ENCODE measurements around the gene RAB5IF. TPM values are rescaled to one million over a fixed set of nuclear protein-coding genes. Genes with fewer than 3 reads are reported as not detected.

The RAB5IF gene
- total and polyA plus RNA-seq, 9 of the 15 experiments (the other 6 are each of a cell fraction or from before 2014, with no cell fraction given) = 26.5 to 198 (median 134) TPM

DNA sequence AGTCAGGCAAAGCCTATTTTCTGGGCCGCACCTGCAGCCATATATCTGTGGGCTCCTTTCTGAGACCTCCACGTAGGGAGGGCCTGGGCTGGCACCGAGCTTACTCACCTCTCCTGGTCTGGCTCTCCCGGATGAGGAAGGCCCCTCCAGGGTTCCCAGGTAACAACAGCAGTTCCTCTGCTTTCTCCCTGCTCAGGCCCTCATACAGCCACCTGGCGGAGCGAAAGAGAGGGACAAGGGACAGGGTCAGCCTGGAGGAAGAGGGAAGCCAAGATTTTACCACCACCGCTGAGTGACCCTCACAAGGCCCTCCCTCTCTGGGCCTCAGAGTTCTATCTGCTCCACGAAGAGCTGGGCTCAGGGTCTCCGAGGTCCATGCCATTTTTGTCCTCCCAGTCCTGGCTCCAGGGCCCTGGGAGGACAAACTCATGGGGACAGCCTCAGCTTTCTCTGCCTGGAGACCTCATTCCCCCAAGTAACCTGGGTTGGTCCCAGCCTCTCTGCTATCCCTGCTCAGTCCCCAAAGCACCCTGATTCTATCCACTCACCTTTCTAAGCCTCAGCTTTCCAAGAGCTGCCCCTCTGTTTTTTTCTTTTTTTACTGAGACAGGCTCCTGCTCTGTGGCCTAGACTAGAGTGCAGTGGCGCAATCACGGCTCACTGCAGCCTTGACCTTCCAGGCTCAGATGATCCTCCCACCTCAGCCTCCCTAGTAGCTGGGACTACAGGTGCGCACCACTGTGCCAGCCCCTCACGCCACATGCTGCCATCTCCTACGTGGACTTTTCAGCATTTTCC is 27.1 kb downstream of the RAB5IF start (continued):
- TF ChIP-seq NEUROD1 (IDR thresholded peaks at IDR 0.05; ENCODE audit: borderline replicate concordance, low read depth, low read length, partially characterized antibody) (no peak), EP400 (IDR thresholded peaks at IDR 0.05) (no peak), MEF2D (tag; conservative IDR thresholded peaks at IDR 0.05; ENCODE audit: low read depth) (no peak)

DNA sequence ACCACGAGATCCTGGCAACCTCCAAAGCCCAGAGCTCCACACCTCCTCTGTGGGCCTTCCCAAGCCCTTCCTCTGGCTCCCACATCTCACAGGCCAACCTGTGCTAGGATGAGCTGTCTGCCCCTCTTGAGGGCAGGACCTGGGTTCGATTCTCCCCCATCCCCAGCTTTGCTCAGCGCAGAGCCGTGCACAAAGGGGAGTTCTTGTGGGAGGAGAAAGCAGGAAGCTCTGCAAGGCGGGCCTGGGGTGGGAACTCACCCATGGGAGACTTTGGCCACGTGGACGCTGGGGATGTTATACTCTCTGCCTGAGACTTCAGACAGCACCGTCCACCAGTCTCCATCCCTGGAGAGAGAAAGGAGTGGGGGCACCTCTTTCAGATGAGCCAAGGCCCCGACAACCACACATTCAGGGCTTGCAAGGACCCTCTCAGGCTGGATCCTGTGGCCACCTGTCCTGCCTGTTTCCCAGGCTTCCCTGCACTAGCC is 27.8 kb downstream of the RAB5IF start:
- no peaks in the 10 kb centered on the region for H3K9me1 ChIP-seq (ENCODE audit: control insufficient read depth, insufficient read depth, low read length)
- no peaks in the 10 kb centered on the region; a peak in 1 of 5 replicates for H3K27me3 ChIP-seq (ENCODE audit: control insufficient read depth in 2 of 2, insufficient read depth in 2 of 2, low read length in 2 of 2)
- H3K9me3 ChIP-seq (replicated peaks; ENCODE audit: control insufficient read depth, insufficient read depth, low read depth, low read length) = no peaks in the 10 kb centered on the region
- H3K4me2 ChIP-seq (ENCODE audit: insufficient read depth, low read length) = no peak overlapping the region
- peaks cover 0 to 3% of the 10 kb centered on the region in 2 experiments; a peak in 1 of 5 replicates for H3K4me1 ChIP-seq (replicated peaks in 1 of 2; ENCODE audit: control insufficient read depth in 2 of 2, insufficient read depth in 2 of 2, low read length in 2 of 2)
- H3K4me3 ChIP-seq = no peak overlapping the region
- FAIRE-seq (no peak), DNase-seq (ENCODE audit: extremely low read depth in 1 of 4, low spot score in 3 of 4) (no peak), ATAC-seq (no peak)
- POLR2A ChIA-PET = interaction anchor here (0.6 to 1.3 kb wide), 4 partner anchors 9 to 863 kb away, joined by 3 to 6 read pairs (median 4); partner anchors contain the start of gene AAR2
- no peak for TF ChIP-seq ZNF3 (CRISPR knock-in tag; IDR thresholded peaks at IDR 0.05)
- TF ChIP-seq, protein P1, sequence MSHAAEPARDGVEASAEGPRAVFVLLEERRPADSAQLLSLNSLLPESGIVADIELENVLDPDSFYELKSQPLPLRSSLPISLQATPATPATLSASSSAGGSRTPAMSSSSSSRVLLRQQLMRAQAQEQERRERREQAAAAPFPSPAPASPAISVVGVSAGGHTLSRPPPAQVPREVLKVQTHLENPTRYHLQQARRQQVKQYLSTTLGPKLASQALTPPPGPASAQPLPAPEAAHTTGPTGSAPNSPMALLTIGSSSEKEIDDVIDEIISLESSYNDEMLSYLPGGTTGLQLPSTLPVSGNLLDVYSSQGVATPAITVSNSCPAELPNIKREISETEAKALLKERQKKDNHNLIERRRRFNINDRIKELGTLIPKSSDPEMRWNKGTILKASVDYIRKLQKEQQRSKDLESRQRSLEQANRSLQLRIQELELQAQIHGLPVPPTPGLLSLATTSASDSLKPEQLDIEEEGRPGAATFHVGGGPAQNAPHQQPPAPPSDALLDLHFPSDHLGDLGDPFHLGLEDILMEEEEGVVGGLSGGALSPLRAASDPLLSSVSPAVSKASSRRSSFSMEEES (CRISPR knock-in tag; IDR thresholded peaks at IDR 0.05) = no peak
- no peak for TF ChIP-seq HMG20A (CRISPR knock-in tag; conservative IDR thresholded peaks at IDR 0.05)
- TF ChIP-seq SLC30A9 (CRISPR knock-in tag; IDR thresholded peaks at IDR 0.05) = no peak
- TF ChIP-seq ZNF445 (CRISPR knock-in tag; IDR thresholded peaks at IDR 0.05; ENCODE audit: low read depth) = no peak
- no peak for TF ChIP-seq ZNF75A (CRISPR knock-in tag; IDR thresholded peaks at IDR 0.05)
- WGBS (ENCODE audit: insufficient coverage, low coverage, missing lambda C conversion rate) = 16% methylated on average over 8 of the region's 9 CpGs
- BruUV-seq (replicated peaks) = no TSS peak
- H3K36me3 ChIP-seq (ENCODE audit: control insufficient read depth, insufficient read depth, low read length) = no peaks in the 10 kb centered on the region
- H3K79me2 ChIP-seq (ENCODE audit: control insufficient read depth, insufficient read depth, low read length) = no peaks in the 10 kb centered on the region
- H2AFZ ChIP-seq (ENCODE audit: low read depth, low read length) = no peak overlapping the region
- no peaks in the 10 kb centered on the region for H4K20me1 ChIP-seq (replicated peaks; ENCODE audit: control insufficient read depth, insufficient read depth, low read length)
- intact Hi-C loops (cut with micrococcal nuclease) (no loop called here), in situ Hi-C loops (cut with MboI) (no loop called here)
- H3K9ac ChIP-seq (ENCODE audit: insufficient read depth in 1 of 2, low read depth in 2 of 2, low read length in 2 of 2) = peak overlapping the region in 1 of 2 experiments; percentile 28; a peak in 2 of 4 replicates
- H3K27ac ChIP-seq (ENCODE audit: extremely low read depth, low read depth, low read length) = no peak overlapping the region
- CTCF ChIA-PET (ENCODE audit: low intra/inter-chr PET ratio) = no interaction called here

Measured in K562 (cell line).